K562 (cell line): ENCODE results near the gene IGF2. TPM values are rescaled to one million over a fixed set of nuclear protein-coding genes. Genes with fewer than 3 reads are reported as not detected.

Experiments used
- ATAC-seq: fragments of 200-7000 bp; cut with Tn5 transposase; 3 replicates; pipeline ENCODE4 v1.9.1; 2020; ENCODE audit warnings: moderate library complexity
- BruUV-seq: library from RNA; stranded (reverse); fragments of 400-500 nt; replicated peaks from 2 replicates; lab custom pipeline; 2021; lab: Mats Ljungman, UMichigan
- CTCF ChIA-PET: fragments of 300-600 bp; formaldehyde crosslinking; extraction: SDS; loops from one replicate; lab custom pipeline; 2021; ENCODE audit warnings: low intra/inter-chr PET ratio; lab: Yijun Ruan, JAX
- POLR2A ChIA-PET: fragments of 300-600, 350-650 bp; sonication (Branson Sonifier 250); formaldehyde crosslinking; extraction: SDS; loops from one replicate; lab custom pipeline; 2021; ENCODE audit warnings: antibody characterized with exemption, inconsistent platforms; lab: Yijun Ruan, JAX
- DNase-seq, 4 experiments: peaks; one replicate each; pipeline versions ENCODE4 v3.0.0 to v3.0.0-alpha.2; 2011 to 2018; ENCODE audit warnings: low spot score in 3 of 4, mixed read lengths in 3 of 4; ENCODE audit errors: extremely low read depth in 1 of 4
- FAIRE-seq: peaks from 2 replicates; lab custom pipeline; 2011; peaks lifted over from hg19 to GRCh38; lab: Jason Lieb, UNC
- H2AFZ ChIP-seq: 2 replicates; pipeline ENCODE4 v1.6.0; 2011; ENCODE audit warnings: low read depth, low read length, control low read depth, inconsistent platforms
- H3K27ac ChIP-seq: fragments of 200-600 bp; 3 replicates; pipeline ENCODE4 v1.8.0; 2011; ENCODE audit warnings: low read depth, mild to moderate bottlenecking, control low read depth, inconsistent platforms, low read length, moderate library complexity, mixed read lengths; ENCODE audit errors: extremely low read depth
- H3K27me3 ChIP-seq, 2 experiments: fragments of 300-600 bp in 1 of 2; 2 replicates in 1 of 2; 3 replicates in 1 of 2; pipeline versions ENCODE4 v1.6.0 to v1.8.0; 2011; ENCODE audit warnings: inconsistent platforms in 2 of 2, low read length in 2 of 2, mild to moderate bottlenecking in 1 of 2, mixed read lengths in 1 of 2, moderate library complexity in 1 of 2; ENCODE audit not compliant: control insufficient read depth in 2 of 2, insufficient read depth in 2 of 2
- H3K36me3 ChIP-seq: fragments of 300-600 bp; 3 replicates; pipeline ENCODE4 v1.8.0; 2011; ENCODE audit warnings: mild to moderate bottlenecking, low read length, inconsistent platforms; ENCODE audit not compliant: control insufficient read depth, insufficient read depth
- H3K4me1 ChIP-seq, 2 experiments: fragments of 200-600 bp in 1 of 2; replicated peaks in 1 of 2; 2 replicates in 1 of 2; 3 replicates in 1 of 2; pipeline versions ENCODE4 v1.5.1 to v1.8.0; 2011; ENCODE audit warnings: inconsistent platforms in 2 of 2, low read length in 2 of 2, mild to moderate bottlenecking in 1 of 2, mixed read lengths in 1 of 2, moderate library complexity in 1 of 2; ENCODE audit not compliant: control insufficient read depth in 2 of 2, insufficient read depth in 2 of 2
- H3K4me2 ChIP-seq: 2 replicates; pipeline ENCODE4 v1.6.1; 2011; ENCODE audit warnings: low read length, control low read depth, inconsistent platforms, mixed read lengths; ENCODE audit not compliant: insufficient read depth
- H3K4me3 ChIP-seq: fragments of 200-600 bp; sonication (generic), shearing (Covaris generic); 2 replicates; pipeline ENCODE4 v1.5.1; 2016; ENCODE audit warnings: control low read depth, inconsistent platforms
- H3K79me2 ChIP-seq: fragments of 200-600 bp; 3 replicates; pipeline ENCODE4 v1.8.0; 2011; ENCODE audit warnings: low read length, inconsistent platforms; ENCODE audit not compliant: control insufficient read depth, insufficient read depth
- H3K9ac ChIP-seq, 2 experiments: 2 replicates each; pipeline versions ENCODE4 v1.6.0 to v1.6.1; 2011; ENCODE audit warnings: low read depth in 2 of 2, low read length in 2 of 2, control low read depth in 1 of 2, inconsistent platforms in 1 of 2, mild to moderate bottlenecking in 1 of 2, mixed read lengths in 1 of 2; ENCODE audit not compliant: insufficient read depth in 1 of 2
- H3K9me1 ChIP-seq: one replicate; pipeline ENCODE4 v1.6.0; 2011; ENCODE audit warnings: inconsistent platforms, mild to moderate bottlenecking, low read length, moderate library complexity; ENCODE audit not compliant: control insufficient read depth, insufficient read depth
- H3K9me3 ChIP-seq: replicated peaks from 2 replicates; pipeline ENCODE4 v1.5.1; 2011; ENCODE audit warnings: low read depth, low read length, inconsistent platforms; ENCODE audit not compliant: control insufficient read depth, insufficient read depth
- H4K20me1 ChIP-seq: replicated peaks from 2 replicates; pipeline ENCODE4 v1.6.1; 2011; ENCODE audit warnings: low read length, inconsistent platforms, mixed read lengths; ENCODE audit not compliant: control insufficient read depth, insufficient read depth
- CBX1 ChIP-seq: sonication (generic); IDR thresholded peaks from 2 replicates; pipeline ENCODE4 v1.6.1; 2016; ENCODE audit warnings: antibody characterized with exemption, low read depth, mild to moderate bottlenecking
- ELF2 ChIP-seq: fragments of 250-450 bp; sonication (Bioruptor Pico); IDR thresholded peaks from 2 replicates; pipeline ENCODE4 v1.5.0; 2021; ENCODE audit warnings: mild to moderate bottlenecking
- EP300 ChIP-seq: IDR thresholded peaks from 2 replicates; pipeline ENCODE4 v1.6.1; 2012; ENCODE audit warnings: low read length, improper control_type of control experiment
- MCM7 ChIP-seq, 2 experiments: fragments of 450-650 bp; IDR thresholded peaks; 2 replicates each; pipeline ENCODE4 v1.6.1; 2016 to 2018
- MYC ChIP-seq, 2 experiments: fragments of 250-450 bp in 1 of 2; sonication (Bioruptor Pico) in 1 of 2; IDR thresholded peaks; 2 replicates each; pipeline versions ENCODE4 v1.5.1 to v1.6.1; 2012 to 2021; ENCODE audit warnings: low read depth in 2 of 2, borderline replicate concordance in 1 of 2, improper control_type of control experiment in 1 of 2, low read length in 1 of 2, mild to moderate bottlenecking in 1 of 2, moderate library complexity in 1 of 2
- NR2F6 ChIP-seq: fragments of 450-650 bp; formaldehyde crosslinking; IDR thresholded peaks from 2 replicates; pipeline ENCODE4 v1.4.0; 2020; ENCODE audit warnings: mild to moderate bottlenecking
- SAFB ChIP-seq: fragments of 200-400 bp; formaldehyde crosslinking; IDR thresholded peaks from 2 replicates; pipeline ENCODE4 v1.6.1; 2017; ENCODE audit warnings: low read depth, low read length, borderline replicate concordance
- SIN3A ChIP-seq, 2 experiments: fragments of 150-350 bp in 1 of 2; IDR thresholded peaks; 2 replicates each; pipeline ENCODE4 v1.6.1; 2011 to 2016; ENCODE audit warnings: borderline replicate concordance in 2 of 2, low read depth in 2 of 2, low read length in 2 of 2, mild to moderate bottlenecking in 2 of 2, moderate library complexity in 2 of 2; ENCODE audit not compliant: control insufficient read depth in 1 of 2
- SUPT5H ChIP-seq: fragments of 450-650 bp; IDR thresholded peaks from 2 replicates; pipeline ENCODE4 v1.6.1; 2016
- TBP ChIP-seq: optimal IDR thresholded peaks from 2 replicates; pipeline ENCODE3; 2011; ENCODE audit warnings: low read depth, low read length, improper control_type of control experiment
- ZNF133 ChIP-seq: fragments of 250-450 bp; sonication (Bioruptor Pico); IDR thresholded peaks from 2 replicates; pipeline ENCODE4 v1.4.0; 2020; ENCODE audit warnings: mild to moderate bottlenecking
- WGBS: fragments of 100-300 bp; shearing (Covaris generic); methylation state at CpG from one replicate; pipeline ENCODE4 v1.1.6; 2016; ENCODE audit warnings: low coverage, mixed read lengths; ENCODE audit not compliant: insufficient coverage; ENCODE audit errors: missing lambda C conversion rate; 5-methylcytosine and 5-hydroxymethylcytosine counted together
- in situ Hi-C: fragments of 300-500 bp; cut with MboI; formaldehyde crosslinking; loops from 4 replicates; pipeline ENCODE4 v1.15.0; 2018; ENCODE audit warnings: inconsistent platforms, mixed read lengths
- intact Hi-C: fragments of 100-400 bp; cut with micrococcal nuclease; formaldehyde crosslinking; loops from 2 replicates; pipeline ENCODE4 v1.14.2; 2022
- polyA plus RNA-seq, 8 experiments: library from polyadenylated mRNA; depleted of rRNA in 4 of 8; stranded (reverse) in 5 of 8; unstranded in 3 of 8; fragments of >200 nt; fragmentation: Nextera tagmentation in 2 of 8; fragmentation: Illumina TruSeq in 1 of 8; extraction: Ambion mirVana in 2 of 8; extraction: Trizol in 1 of 8; gene quantifications; 2 replicates each; pipeline versions ENCODE4 v1.2.1 to v1.2.3, GENCODE V29; 2011 to 2014; ENCODE audit warnings: inconsistent platforms in 1 of 8, missing spikeins in 1 of 8
- total RNA-seq, 7 experiments: library from RNA; depleted of rRNA in 6 of 7; stranded (reverse); fragments of >200 nt in 6 of 7; fragmentation: Illumina TruSeq in 2 of 7; extraction: Trizol in 2 of 7; gene quantifications; 2 replicates each; pipeline versions ENCODE4 v1.2.1 to v1.2.3, GENCODE V29; 2011 to 2021; ENCODE audit warnings: low replicate concordance in 1 of 7
- TF ChIP-seq, protein P1 (sequence below): fragments of 250-450 bp; sonication (Bioruptor Pico); IDR thresholded peaks from 2 replicates; pipeline ENCODE4 v1.5.0; 2020; ENCODE audit warnings: mild to moderate bottlenecking

The IGF2 gene
- total and polyA plus RNA-seq, 9 of the 15 experiments (the other 6 are each of a cell fraction or from before 2014, with no cell fraction given), result 0.16 TPM; not detected in 8

DNA sequence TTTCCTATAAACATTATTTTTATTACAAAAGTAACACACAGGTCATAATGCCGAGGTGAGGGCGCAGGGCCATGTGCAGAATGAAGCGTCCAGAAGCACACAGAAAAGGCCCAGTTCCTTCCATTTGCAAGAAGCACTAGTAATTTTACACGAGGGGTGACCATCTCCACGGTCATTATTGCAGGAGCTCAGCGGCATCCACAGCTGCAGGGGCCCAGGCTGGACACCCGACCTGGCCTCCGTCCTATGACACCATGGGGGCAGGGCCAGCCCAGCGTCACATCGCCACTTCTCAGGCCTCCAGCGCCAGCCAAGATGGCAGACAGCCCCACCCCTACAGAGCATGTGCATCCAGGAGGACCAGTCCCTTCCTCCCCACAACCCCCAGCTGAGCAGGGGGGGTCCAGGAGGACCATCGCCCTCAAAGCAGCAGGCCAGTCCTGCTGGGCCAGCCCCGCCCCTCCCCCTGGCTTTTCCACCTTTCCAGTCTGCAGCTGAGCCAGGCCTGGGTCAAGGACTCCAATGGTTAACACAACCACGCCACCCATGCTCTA lies 3.5 kb downstream of the IGF2 start:
- ChIA-PET POLR2A (no interaction called here), CTCF (no interaction called here)
- DNase-seq (no peak), FAIRE-seq (no peak), ATAC-seq (no peak)
- Histone ChIP-seq H3K36me3 (no peaks in the 10 kb centered on the region), H3K79me2 (no peaks in the 10 kb centered on the region), H3K9me3 (0 out of 2 replicates have a peak, but pooled peaks cover 3% of the 10 kb centered on the region), H2AFZ (no peak overlapping the region), H3K4me1 (peaks cover 0 to 30% of the 10 kb centered on the region in 2 experiments; a peak in 2 of 5 replicates), H4K20me1 (no peaks in the 10 kb centered on the region), H3K9ac (no peak overlapping the region), H3K27me3 (peaks cover 11 to 56% of the 10 kb centered on the region in 2 experiments; a peak in 3 of 5 replicates), H3K4me3 (no peak overlapping the region), H3K4me2 (no peak overlapping the region), H3K27ac (no peak overlapping the region), H3K9me1 (no peaks in the 10 kb centered on the region)
- TF ChIP-seq EP300 (no peak), SAFB (no peak), SIN3A (IDR thresholded peaks at IDR 0.05; ENCODE audit: borderline replicate concordance in 2 of 2, control insufficient read depth in 1 of 2, low read depth in 2 of 2, low read length in 2 of 2) (no peak), CBX1 (no peak), MCM7 (IDR thresholded peaks at IDR 0.05) (no peak), NR2F6 (CRISPR knock-in tag) (no peak), TBP (no peak), MYC (IDR thresholded peaks at IDR 0.05; ENCODE audit: low read depth, low read length) (no peak), MYC (CRISPR knock-in tag; IDR thresholded peaks at IDR 0.05; ENCODE audit: borderline replicate concordance, low read depth) (no peak), SUPT5H (no peak), ELF2 (CRISPR knock-in tag) (no peak), ZNF133 (no peak)
- TF ChIP-seq, protein P1, sequence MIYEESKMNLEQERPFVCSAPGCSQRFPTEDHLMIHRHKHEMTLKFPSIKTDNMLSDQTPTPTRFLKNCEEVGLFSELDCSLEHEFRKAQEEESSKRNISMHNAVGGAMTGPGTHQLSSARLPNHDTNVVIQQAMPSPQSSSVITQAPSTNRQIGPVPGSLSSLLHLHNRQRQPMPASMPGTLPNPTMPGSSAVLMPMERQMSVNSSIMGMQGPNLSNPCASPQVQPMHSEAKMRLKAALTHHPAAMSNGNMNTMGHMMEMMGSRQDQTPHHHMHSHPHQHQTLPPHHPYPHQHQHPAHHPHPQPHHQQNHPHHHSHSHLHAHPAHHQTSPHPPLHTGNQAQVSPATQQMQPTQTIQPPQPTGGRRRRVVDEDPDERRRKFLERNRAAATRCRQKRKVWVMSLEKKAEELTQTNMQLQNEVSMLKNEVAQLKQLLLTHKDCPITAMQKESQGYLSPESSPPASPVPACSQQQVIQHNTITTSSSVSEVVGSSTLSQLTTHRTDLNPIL (CRISPR knock-in tag), result no peak
- no TSS peak for BruUV-seq
- intact Hi-C loops, result no loop called here
- in situ Hi-C loops, result no loop called here
- WGBS, result 4% methylated on average over 14 of the region's 14 CpGs
